GM18907 (cell line): Measurements from ENCODE around the gene MYBPHL.

Experiments used
- ATAC-seq: cut with Tn5 transposase; IDR thresholded peaks from one replicate; pipeline ENCODE4 v1.9.1; 2021; ENCODE audit warnings: mild to moderate bottlenecking, moderate library complexity; ENCODE audit not compliant: unreplicated experiment

Gene MYBPHL

DNA sequence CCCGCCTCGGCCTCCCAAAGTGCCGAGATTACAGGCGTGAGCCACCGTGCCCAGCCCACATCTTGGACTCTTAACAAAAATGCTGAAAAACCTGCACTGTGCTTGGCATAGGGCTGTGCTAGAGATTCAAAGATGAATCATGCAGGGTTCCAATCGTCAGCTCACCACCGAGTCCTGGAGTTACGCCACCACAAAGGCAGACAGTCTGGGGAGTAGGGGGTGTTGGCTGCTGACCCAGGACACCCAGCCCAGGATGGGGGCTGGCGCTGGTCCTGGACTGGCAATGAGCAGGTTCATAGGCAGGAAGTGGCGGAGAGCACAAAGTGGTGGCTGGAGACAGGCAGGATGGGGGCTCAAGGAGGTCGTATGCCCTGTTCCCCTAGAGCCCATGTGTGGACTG is 39.8 kb downstream of the MYBPHL start:
- no peak for ATAC-seq

DNA sequence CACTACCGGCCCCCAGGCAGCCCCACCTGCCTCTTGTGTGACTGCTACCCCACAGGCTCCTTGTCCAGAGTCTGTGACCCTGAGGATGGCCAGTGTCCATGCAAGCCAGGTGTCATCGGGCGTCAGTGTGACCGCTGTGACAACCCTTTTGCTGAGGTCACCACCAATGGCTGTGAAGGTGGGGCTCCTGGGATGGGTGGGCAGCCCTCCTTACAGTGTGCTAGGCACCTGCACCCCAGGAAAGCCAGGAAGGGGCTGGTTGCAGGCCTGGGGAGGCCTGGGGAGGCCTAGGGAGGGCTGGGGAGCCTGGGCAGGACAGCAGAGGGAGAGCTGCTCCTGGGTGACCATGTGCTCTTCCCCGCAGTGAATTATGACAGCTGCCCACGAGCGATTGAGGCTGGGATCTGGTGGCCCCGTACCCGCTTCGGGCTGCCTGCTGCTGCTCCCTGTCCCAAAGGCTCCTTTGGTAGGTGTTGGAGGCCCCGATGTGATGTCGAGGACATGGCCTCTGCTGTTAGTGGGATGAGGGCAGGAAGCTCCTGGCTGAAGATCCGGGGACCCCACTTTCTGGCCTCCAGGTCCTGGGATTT is 41.0 kb downstream of the MYBPHL start:
- ATAC-seq = no peak

DNA sequence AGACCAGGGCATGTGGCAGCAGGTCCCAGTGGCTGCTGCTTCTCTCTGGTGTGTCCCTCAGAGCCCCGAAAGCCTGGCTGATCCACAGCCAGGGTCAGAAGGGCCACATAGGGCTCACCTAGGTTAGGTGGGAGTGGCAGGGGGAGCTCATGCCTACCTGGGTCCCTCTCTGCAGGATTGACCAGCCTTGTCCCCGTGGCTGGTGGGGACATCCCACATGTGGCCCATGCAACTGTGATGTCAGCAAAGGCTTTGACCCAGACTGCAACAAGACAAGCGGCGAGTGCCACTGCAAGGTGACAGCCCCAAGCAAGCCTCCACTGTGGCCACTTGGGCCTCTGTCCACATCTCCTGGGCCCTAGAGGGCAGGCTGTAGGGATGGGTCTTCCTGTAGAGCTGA is 41.8 kb downstream of the MYBPHL start:
- no peak for ATAC-seq

DNA sequence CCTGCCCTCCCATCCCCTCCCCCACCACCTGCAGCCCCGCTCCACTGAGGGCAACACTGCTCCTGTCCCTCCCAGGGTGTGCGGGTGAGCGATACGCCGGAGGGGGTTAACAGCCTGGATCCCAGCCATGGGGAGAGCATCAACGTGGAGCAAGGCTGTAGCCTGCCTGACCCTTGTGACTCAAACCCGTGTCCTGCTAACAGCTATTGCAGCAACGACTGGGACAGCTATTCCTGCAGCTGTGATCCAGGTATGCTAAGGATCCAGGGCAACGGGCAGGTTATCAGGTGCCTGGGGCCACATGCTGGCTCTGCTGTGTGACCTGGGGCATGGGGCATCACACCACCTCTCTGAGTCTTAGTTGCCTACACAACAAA is 42.4 kb downstream of the MYBPHL start:
- no peak for ATAC-seq

DNA sequence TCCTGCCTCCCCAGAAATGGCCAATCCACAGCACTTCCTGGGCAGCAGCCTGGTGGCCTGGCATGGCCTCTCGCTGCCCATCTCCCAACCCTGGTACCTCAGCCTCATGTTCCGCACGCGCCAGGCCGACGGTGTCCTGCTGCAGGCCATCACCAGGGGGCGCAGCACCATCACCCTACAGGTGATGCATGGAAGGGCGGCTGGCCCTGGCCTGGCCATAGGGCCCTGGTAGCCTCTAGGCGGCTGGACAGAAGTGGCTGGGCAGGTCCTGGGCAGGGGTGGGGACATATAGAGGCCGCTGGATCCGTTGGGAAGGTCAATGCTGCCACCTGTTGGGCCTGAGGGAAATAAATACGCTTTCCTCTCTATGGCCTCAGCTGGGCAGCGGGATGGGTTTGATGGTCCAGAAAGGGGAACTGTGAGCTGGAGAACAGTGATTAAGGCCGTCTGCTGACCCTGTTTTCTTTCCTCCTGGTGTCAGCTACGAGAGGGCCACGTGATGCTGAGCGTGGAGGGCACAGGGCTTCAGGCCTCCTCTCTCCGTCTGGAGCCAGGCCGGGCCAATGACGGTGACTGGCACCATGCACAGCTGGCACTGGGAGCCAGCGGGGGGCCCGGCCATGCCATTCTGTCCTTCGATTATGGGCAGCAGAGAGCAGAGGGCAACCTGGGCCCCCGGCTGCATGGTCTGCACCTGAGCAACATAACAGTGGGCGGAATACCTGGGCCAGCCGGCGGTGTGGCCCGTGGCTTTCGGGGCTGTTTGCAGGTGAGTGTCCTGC is 43.0 kb downstream of the MYBPHL start:
- peak; percentile 75 for ATAC-seq

DNA sequence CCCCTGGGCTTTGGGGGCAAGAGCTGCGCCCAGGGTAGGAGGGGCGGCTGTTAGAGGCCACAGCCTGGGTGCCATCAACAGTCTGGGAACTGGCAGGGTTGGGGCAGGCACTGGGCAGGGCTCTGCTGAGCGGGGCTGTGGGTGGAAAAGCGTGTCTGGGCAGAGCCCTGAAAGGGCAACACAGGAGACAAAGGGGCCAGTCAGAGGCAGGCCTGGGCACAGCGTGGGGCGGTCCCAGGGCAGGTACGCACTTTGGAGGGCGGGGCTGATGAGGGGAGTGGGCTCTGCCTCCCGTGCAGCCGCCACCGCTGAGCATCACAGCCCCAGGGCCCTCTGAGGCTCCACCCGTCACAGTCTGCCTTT is 43.6 kb downstream of the MYBPHL start:
- no peak for ATAC-seq

DNA sequence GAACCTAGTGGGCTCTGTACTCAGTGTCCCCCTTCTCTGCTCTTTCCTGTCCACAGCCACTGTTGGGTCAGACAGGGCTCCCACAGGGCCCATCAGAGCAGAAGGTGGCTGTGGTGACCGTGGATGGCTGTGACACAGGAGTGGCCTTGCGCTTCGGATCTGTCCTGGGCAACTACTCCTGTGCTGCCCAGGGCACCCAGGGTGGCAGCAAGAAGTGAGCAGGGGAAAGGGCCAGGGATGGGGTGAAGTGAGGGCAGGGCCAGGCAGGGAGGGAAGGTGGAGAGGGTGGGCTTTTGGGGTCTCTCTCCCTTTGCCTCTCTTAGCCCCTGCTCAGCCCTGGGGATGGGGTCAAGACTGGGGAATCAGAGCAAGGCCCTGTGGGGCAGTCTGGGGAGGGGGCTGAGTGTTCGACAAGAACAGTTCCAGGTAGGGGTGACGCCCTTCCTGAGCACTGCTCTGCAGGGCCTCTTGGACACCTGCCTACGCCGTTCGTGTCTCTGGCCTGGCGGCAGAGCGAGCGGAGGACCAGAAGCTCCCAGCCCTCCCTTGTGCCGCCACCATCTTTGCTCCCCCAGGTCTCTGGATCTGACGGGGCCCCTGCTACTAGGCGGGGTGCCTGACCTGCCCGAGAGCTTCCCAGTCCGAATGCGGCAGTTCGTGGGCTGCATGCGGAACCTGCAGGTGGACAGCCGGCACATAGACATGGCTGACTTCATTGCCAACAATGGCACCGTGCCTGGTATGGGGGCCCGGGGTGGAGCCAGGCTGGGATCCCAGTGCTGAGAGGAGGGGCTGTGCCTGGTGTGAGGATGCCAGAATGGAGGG is 44.4 kb downstream of the MYBPHL start:
- ATAC-seq = no peak

DNA sequence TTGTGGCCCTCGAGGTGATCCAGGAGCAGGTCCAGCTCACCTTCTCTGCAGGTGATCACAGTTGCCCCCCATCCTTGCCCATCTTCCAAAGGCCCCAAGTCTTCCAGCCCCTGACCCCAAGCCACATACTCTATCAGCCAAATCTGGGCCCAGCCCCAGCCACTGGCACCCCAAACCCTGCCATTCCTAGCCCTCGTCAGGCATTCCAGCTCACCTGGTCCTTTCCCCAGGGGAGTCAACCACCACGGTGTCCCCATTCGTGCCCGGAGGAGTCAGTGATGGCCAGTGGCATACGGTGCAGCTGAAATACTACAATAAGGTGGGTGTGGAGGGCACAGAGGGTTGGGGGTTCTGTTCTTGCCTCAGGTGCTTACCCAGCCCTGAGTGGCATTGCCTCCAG is 45.2 kb downstream of the MYBPHL start:
- ATAC-seq = no peak

DNA sequence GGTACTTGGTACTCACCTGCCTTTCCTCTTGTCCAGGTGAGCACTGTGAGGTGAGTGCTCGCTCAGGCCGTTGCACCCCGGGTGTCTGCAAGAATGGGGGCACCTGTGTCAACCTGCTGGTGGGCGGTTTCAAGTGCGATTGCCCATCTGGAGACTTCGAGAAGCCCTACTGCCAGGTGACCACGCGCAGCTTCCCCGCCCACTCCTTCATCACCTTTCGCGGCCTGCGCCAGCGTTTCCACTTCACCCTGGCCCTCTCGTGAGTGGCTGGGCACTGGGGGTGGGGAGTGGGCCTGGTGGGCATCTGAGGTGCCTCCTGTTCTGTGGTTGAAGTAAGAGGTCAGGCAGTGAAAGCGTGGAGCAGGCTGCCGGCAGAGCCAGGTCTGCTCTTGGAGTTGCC is 45.8 kb downstream of the MYBPHL start:
- no peak for ATAC-seq

DNA sequence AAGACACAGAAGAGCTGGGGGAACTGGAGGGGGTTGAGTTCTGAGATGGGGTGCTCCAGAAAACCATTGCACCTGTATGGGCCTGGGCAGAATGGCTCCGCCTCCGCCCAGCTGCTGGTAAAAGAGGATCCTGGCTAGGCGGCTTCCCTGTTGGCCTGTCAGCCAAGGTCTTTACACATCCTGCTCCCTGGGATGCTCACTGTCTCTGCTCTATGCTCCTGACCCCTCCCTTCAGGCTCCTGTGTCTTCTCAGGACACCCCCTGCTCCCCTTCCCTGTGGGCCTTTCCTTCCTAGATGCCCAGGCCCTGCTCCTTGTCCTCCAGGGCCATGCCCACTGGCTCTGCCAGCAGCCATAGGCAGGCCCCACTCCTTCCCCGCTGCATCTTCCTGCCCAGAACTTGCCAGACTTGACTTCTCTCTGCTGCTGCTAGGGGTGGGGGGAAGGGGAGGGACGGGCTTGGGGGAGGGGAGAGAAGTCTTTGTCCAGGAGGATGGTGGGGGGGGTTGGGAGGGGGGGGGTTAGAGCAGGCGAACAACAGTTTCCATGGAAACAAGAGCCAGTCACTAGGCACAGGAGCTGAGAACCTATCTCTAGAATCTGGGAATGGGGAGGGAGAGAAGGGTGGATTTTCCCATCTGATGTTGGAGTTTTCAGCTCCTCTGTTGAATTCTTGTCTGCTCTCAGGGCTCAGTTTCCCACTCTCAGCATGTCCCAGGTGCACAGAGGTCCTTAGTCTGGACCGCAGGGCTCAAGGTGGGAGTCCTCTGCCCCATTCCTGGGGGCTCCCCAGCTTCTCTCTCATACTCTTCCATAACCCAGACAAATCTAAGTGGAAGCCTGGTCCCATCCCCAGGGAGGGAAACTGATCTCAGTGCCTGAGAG is 46.9 kb downstream of the MYBPHL start:
- ATAC-seq = no peak

DNA sequence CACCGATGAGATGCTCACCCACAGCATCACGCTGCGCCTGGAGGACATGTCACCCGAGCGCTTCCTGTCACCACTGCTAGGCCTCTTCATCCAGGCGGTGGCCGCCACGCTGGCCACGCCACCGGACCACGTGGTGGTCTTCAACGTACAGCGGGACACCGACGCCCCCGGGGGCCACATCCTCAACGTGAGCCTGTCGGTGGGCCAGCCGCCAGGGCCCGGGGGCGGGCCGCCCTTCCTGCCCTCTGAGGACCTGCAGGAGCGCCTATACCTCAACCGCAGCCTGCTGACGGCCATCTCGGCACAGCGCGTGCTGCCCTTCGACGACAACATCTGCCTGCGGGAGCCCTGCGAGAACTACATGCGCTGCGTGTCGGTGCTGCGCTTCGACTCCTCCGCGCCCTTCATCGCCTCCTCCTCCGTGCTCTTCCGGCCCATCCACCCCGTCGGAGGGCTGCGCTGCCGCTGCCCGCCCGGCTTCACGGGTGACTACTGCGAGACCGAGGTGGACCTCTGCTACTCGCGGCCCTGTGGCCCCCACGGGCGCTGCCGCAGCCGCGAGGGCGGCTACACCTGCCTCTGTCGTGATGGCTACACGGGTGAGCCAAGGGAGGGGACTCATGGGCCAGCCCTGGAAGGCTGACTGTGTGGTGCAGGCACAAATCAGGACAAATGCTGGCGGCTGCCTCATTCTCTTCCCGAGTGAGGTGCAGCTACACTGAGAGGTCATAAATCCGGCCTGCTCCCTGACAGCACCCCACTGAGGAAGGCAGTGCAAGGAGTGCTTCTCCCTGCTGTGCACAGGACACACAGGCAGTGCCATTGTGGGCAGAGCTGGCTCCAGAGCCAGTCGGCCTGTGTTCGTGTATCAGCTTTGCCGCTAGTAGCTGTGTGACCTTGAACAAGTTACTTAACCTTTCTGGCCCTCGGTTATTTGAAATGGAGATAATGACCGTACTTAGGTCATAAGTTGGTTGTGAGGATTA is 48.0 kb downstream of the MYBPHL start:
- ATAC-seq = no peak

DNA sequence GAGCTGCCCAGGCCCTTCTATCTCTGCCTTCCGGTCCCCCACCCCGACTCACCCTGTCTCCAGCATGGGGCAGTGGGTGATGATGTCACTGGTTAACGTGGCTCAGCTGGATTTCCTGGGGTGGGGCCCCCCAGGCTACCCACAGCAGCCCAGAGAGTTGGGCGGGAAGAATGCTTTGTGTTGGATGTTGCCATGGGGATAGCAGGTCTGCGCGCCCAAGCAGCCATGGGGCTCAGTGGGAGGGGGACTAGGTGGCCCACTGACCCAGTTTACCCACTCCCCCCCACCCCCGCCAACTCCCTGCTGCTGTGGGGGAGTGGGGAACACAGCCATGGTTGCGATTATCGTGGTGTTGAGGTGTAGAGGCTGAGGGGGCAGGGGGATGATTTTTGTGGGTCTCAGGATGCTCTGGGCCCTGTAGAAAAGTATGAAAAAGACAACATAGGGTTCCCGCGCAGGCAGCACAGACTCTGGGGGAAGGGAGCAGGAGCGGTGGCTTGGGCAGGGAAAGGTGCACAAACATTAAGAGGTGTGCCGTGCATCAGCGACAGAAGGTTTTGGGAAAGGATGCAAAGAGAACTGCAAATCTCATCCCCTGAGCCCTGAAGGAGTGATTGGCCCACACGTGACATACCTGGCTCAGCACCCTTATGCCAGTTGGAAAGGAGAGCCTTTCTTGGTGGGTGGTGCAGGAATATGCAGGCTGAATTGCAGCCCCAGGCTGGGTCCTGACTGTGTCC is 49.0 kb downstream of the MYBPHL start:
- ATAC-seq = no peak

DNA sequence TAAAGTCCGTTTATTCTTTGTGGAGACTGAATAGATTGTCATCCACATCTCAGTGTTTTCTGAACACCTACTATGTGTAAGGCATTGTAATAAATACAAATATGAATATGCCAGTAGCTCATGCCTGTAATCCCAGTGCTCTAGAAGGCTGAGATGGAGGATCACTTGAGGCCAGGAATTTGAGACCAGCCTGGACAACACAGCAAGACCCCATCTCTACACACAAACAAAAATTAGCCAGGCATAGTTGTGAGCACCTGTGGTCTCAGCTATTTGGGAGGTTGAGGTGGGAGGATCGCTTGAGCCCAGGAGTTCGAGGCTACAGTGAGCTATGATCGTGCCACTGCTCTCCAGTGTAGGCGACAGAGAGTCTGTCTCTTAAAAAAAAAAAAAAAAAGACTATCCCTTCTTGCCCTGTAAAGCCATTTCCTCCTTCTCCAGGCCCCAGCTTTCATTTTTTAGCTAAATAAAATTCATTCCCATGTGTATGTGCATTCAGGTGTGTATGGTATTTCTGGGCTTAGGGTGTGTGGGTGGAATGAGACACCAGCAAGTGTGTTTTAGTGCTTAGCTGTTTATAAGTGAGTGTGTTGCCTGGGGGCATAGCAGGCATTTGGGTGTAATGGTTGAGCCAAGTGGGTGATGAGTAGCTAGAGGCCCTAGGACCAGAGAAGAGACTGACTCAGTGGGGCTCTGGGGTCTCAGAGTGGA is 49.7 kb downstream of the MYBPHL start:
- no peak for ATAC-seq

DNA sequence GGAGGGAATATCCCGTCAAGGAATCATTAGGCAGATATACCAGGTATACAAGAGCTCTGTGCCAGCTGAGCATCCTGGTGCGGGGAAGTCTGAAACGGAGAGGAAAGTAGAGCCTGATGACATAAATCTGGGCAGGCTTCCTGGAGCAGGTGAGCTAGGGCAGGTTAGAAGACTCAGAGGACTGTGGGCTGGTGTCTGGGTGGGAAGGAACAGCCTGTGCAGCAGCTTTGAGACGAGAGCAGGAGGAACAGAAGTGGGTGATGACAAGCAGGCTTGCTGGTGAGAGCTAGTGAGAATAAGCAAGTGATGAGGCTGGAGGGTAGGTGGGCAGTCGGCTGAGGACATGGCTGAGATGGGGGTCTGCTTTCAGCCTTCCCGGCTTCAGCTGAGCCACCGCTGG is 50.7 kb downstream of the MYBPHL start:
- no peak for ATAC-seq

DNA sequence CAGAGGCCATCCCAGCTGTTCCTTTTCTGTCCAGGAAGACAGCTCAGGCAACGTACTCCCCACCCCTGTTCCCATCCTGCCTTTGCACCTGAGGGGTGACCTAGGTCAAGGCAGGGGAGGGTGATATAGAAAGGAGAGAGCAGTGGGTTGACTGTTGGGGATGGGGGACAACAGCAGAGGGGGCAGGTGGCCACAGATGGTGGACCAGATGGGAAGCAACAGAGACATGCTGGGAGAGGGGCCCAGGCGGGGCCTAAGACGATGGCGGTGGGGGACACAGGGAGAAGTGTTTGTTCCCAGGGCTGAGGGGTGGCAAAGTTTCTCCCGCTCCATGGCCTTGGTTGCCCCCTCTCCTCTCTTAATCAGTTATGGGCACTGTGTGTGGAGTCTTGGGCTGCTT is 51.1 kb downstream of the MYBPHL start:
- no peak for ATAC-seq

DNA sequence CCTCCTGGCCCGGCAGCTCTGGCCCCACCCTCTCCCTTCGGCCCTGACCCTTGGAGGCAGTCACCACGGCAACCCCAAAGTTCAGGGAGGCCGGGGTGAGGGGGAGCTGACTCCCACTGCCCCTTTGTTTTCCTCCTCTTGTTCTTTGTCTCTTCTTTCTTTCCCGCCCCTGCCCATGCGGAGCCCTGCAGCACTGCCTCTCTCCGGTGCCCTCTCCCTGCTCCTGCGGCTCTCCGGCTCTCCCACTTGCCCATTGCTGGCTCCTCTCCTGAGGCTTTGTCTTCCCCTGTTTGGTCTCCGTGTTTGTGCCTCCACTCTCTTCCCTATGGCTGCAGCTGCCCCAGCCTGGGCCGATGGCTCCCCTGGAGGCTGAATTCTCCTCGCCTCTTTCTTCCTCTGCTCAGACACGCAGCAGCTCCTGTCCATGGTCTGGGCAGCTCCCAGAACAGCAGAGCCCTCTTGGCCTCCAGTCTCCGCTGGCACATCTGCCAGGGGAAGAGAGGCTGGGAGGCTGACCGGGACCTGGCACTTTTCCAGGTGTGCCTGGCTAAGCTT is 51.6 kb downstream of the MYBPHL start:
- no peak for ATAC-seq

DNA sequence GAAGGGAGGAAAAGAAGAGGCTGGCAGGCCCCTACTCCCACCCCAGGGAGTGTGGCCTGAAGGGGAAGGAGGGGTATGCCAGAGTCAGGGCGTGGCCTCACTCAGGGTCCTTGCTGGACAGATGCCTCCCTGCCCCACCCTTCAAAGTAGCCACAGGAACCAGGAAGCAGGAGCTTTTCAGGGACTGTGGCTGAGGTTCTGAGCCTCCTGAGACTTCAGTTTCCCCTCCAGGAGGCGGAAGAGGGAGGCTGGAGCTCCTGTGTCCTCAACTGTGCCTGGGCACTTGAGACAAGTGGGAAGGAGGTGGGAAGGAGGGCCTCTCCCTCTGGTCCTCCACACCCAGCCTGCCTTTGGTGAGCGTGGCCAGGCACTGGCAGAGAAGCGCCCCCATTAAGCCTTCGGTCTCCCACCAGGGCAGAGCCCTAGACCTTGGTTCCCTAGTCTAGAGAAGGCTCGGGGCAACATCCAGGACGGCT is 52.2 kb downstream of the MYBPHL start:
- ATAC-seq = no peak
